Fibroblast of pulmonary artery (primary cell): ENCODE data around the gene DAZAP1.
A peak's percentile ranks its signal among the peaks of the same experiment; 100 is the strongest.

Experiments used
- DNase-seq: peaks from one replicate; pipeline ENCODE4 v3.0.0-alpha.2; 2010; ENCODE audit warnings: low read depth
- H3K4me3 ChIP-seq: replicated peaks from 2 replicates; pipeline ENCODE4 v1.5.1; 2011; ENCODE audit warnings: low read depth, mild to moderate bottlenecking, control low read depth, low read length, moderate library complexity
- CTCF ChIP-seq: IDR thresholded peaks from 2 replicates; pipeline ENCODE4 v1.5.1; 2011; ENCODE audit warnings: mild to moderate bottlenecking, control low read depth, low read length, inconsistent platforms; ENCODE audit errors: missing control alignments

DAZAP1 gene

GRCh38 chr19:1370579-1371361 is 36.6 kb upstream of the DAZAP1 start:
- TF ChIP-seq CTCF, result no peak
- DNase-seq, result no peak
- no peak overlapping the region for H3K4me3 ChIP-seq

GRCh38 chr19:1373042-1373533 is 34.3 kb upstream of the DAZAP1 start:
- no peak for DNase-seq
- no peak for TF ChIP-seq CTCF

GRCh38 chr19:1373534-1374249 is 33.7 kb upstream of the DAZAP1 start:
- no peak for TF ChIP-seq CTCF
- DNase-seq, result peak; percentile 19
- H3K4me3 ChIP-seq, result no peak overlapping the region

More at GRCh38 chr19:1373042-1373533, 34.3 kb upstream of the DAZAP1 start:
- no peak overlapping the region for H3K4me3 ChIP-seq

GRCh38 chr19:1374250-1374577 is 33.2 kb upstream of the DAZAP1 start:
- no peak for TF ChIP-seq CTCF
- no peak overlapping the region for H3K4me3 ChIP-seq

GRCh38 chr19:1376415-1376805 is 31.0 kb upstream of the DAZAP1 start:
- DNase-seq, result no peak
- no peak overlapping the region for H3K4me3 ChIP-seq
- no peak for TF ChIP-seq CTCF

More at GRCh38 chr19:1374250-1374577, 33.2 kb upstream of the DAZAP1 start:
- DNase-seq, result no peak

- no peak for TF ChIP-seq CTCF
- H3K4me3 ChIP-seq, result no peak overlapping the region
- DNase-seq, result no peak
Measured at GRCh38 chr19:1377176-1377964, 30.0 kb upstream of the DAZAP1 start.
